Measurements from ENCODE around the gene PRAME.

DNA sequence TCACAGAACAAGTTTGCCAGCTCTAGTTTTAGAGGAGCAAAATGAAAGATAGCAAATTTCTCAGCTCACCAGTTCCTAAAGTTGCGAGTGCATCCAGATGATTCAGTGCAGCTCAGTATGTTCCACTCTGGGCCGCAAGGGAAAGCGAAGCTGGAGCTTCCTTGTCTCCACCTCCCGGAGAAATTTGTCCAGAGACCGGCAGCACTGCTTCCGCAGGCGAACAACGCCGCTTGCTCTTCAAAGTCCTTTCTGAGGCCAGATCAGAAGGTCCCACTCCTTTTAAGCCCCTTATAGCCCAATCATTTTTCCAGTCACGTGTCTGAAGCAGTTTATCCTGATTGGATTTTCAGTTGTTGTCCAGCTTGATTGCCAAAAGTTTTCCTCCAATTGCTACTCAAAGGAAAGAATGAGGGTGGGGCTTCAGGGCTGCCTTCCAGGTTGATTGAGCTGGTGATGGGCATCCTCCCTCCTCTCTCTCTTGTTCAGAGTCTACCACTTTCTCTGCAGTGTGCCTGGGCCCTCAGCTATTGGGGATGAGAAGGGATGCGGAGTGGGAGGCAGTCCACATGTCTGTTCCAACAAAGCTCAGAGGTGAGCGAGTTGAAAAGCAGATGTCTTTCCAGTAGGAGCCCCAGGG, 38.9 kb downstream of the PRAME start, which contains the start of gene ZNF280A:
- TF ChIP-seq CTCF (IDR thresholded peaks at IDR 0.05) (no peak), POLR2A (IDR thresholded peaks at IDR 0.05) (no peak)

Data from heart left ventricle (tissue), 13 donors.